HG02981 (cell line): ENCODE measurements around the gene CCDC85C.

Experiments used
- ATAC-seq: cut with Tn5 transposase; IDR thresholded peaks from one replicate; pipeline ENCODE4 v1.9.1; 2021; ENCODE audit warnings: mild to moderate bottlenecking, moderate library complexity; ENCODE audit not compliant: unreplicated experiment

CCDC85C gene

GRCh38 chr14:99630202-99630601 is 26.2 kb upstream of the CCDC85C start:
- no peak for ATAC-seq

GRCh38 chr14:99628887-99629618 is 25.0 kb upstream of the CCDC85C start:
- peak; percentile 76 for ATAC-seq

GRCh38 chr14:99627510-99628381 is 23.7 kb upstream of the CCDC85C start:
- ATAC-seq: no peak

GRCh38 chr14:99627100-99627499 is 23.1 kb upstream of the CCDC85C start:
- no peak for ATAC-seq

GRCh38 chr14:99626041-99626648 is 22.1 kb upstream of the CCDC85C start:
- ATAC-seq: no peak

GRCh38 chr14:99625476-99625875 is 21.5 kb upstream of the CCDC85C start:
- ATAC-seq: no peak

GRCh38 chr14:99624971-99625370 is 21.0 kb upstream of the CCDC85C start:
- no peak for ATAC-seq

- ATAC-seq: no peak
Measured at GRCh38 chr14:99624024-99624423, 20.0 kb upstream of the CCDC85C start.

- ATAC-seq: no peak
Measured at GRCh38 chr14:99621948-99622347, 17.9 kb upstream of the CCDC85C start.

- no peak for ATAC-seq
Measured at GRCh38 chr14:99619835-99620834, 16.1 kb upstream of the CCDC85C start.

- no peak for ATAC-seq
Measured at GRCh38 chr14:99616832-99617800, 13.1 kb upstream of the CCDC85C start.

- no peak for ATAC-seq
Measured at GRCh38 chr14:99615497-99616157, 11.6 kb upstream of the CCDC85C start.

GRCh38 chr14:99612738-99613330 is 8.8 kb upstream of the CCDC85C start:
- no peak for ATAC-seq

- ATAC-seq: no peak
Measured at GRCh38 chr14:99612071-99612737, 8.2 kb upstream of the CCDC85C start.

GRCh38 chr14:99611646-99612045 is 7.6 kb upstream of the CCDC85C start:
- no peak for ATAC-seq

GRCh38 chr14:99609245-99610170 is 5.5 kb upstream of the CCDC85C start:
- ATAC-seq: no peak

GRCh38 chr14:99608591-99608990 is 4.6 kb upstream of the CCDC85C start:
- ATAC-seq: no peak
